ENCODE results near the gene NAE1.

DNA sequence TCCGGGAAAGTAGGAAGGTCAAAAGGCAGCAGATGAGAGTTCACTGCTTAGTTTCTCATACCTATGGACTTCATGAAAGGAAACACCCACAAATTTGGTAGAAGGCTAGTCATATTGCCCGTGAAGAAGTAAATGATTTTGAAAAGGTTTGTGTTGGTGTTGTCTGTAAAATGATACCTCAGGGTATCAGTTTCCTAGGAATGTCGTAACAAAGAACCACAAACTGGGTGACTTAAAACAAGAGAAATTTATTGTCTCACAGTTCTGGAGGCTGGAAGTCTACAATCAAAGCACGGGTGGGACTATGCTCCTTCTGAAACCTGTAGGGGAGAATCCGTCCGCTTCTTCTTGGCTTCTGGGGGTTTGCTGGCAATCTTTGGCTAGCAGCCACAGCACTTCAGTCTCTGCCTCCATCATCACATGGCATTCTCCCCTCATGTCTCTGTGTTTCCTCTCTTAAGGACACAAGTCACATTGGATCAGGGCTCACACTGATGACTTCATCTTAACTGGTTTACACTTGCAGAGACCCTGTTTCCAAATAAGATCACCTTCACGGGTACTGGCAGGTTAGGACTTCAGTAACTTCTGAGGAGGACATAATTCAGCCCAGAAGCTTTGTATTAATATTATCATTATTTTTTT, 2.0 kb upstream of the NAE1 start:
- TF ChIP-seq ATF3 (IDR thresholded peaks at IDR 0.05) (no peak), POLR2AphosphoS5 (IDR thresholded peaks at IDR 0.05; ENCODE audit: low read depth, low read length) (no peak), YY1 (IDR thresholded peaks at IDR 0.05; ENCODE audit: extremely low read depth, insufficient replicate concordance, low read depth, low read length) (no peak)
